Spleen (tissue), 11 donors: Measurements from ENCODE around the gene GRIN2B. TPM values are rescaled to one million over a fixed set of nuclear protein-coding genes. Genes with fewer than 3 reads are reported as not detected.

Source experiments
- DNase-seq: peaks from one replicate; pipeline ENCODE4 v3.0.0-alpha.2; 2020
- H3K27ac ChIP-seq, 8 donors: fragments of 200-600 bp; sonication (generic) in 7 of 8; 1 replicate in 4 of 8; 2 replicates in 4 of 8; pipeline versions ENCODE4 v1.5.0 to v1.8.0; 2016 to 2021; ENCODE audit warnings: inconsistent platforms in 4 of 8, mild to moderate bottlenecking in 4 of 8, moderate library complexity in 1 of 8
- H3K27me3 ChIP-seq, 7 donors: fragments of 200-600 bp; sonication (generic) in 6 of 7; replicated peaks in 1 of 7; 1 replicate in 4 of 7; 2 replicates in 3 of 7; pipeline versions ENCODE4 v1.5.0 to v1.8.0; 2016 to 2021; ENCODE audit warnings: inconsistent platforms in 3 of 7, mild to moderate bottlenecking in 1 of 7
- H3K36me3 ChIP-seq, 6 donors: fragments of 200-600 bp; sonication (generic) in 5 of 6; 1 replicate in 4 of 6; 2 replicates in 2 of 6; pipeline versions ENCODE4 v1.5.0 to v1.8.0; 2016 to 2021; ENCODE audit warnings: inconsistent platforms in 2 of 6
- H3K4me1 ChIP-seq, 6 donors: fragments of 200-600 bp; sonication (generic) in 5 of 6; 1 replicate in 3 of 6; 2 replicates in 3 of 6; pipeline versions ENCODE4 v1.5.0 to v1.8.0; 2016 to 2021; ENCODE audit warnings: inconsistent platforms in 3 of 6
- H3K4me3 ChIP-seq, 8 donors: fragments of 200-600 bp; sonication (generic) in 7 of 8; 1 replicate in 4 of 8; 2 replicates in 4 of 8; pipeline versions ENCODE4 v1.5.0 to v1.8.0; 2016 to 2021; ENCODE audit warnings: inconsistent platforms in 4 of 8, mild to moderate bottlenecking in 4 of 8, moderate library complexity in 2 of 8
- H3K9me3 ChIP-seq, 8 donors: fragments of 200-600 bp; sonication (generic) in 7 of 8; 1 replicate in 4 of 8; 2 replicates in 4 of 8; pipeline versions ENCODE4 v1.5.0 to v1.8.0; 2016 to 2021; ENCODE audit warnings: inconsistent platforms in 4 of 8
- CTCF ChIP-seq, 11 experiments: fragments of 200-600 bp in 7 of 11; fragments of 450-650 bp in 4 of 11; sonication (generic) in 4 of 11; IDR thresholded peaks in 8 of 11; conservative IDR thresholded peaks in 3 of 11; 1 replicate in 7 of 11; 2 replicates in 4 of 11; pipeline versions ENCODE4 v1.4.0 to v1.8.0; 2016 to 2021; ENCODE audit warnings: antibody characterized with exemption in 11 of 11, inconsistent platforms in 4 of 11, mild to moderate bottlenecking in 1 of 11
- POLR2A ChIP-seq, 3 donors: fragments of 450-650 bp; IDR thresholded peaks; one replicate each; pipeline ENCODE4 v1.5.1; 2017; ENCODE audit warnings: antibody characterized with exemption in 3 of 3, mild to moderate bottlenecking in 1 of 3
- POLR2AphosphoS5 ChIP-seq, 3 donors: sonication (generic); formaldehyde crosslinking; IDR thresholded peaks; one replicate each; pipeline ENCODE4 v1.5.1; 2017; ENCODE audit warnings: antibody characterized with exemption in 3 of 3
- WGBS, 5 donors: extraction: QIAGEN DNeasy Blood & Tissue Kit in 3 of 5; methylation state at CpG; one replicate each; pipeline versions ENCODE4 v1.1.5 to v1.1.7; 2013 to 2018; 5-methylcytosine and 5-hydroxymethylcytosine counted together
- intact Hi-C: fragments of 100-400 bp; cut with DNase I; formaldehyde crosslinking; loops from one replicate; pipeline ENCODE4 v1.15.0; 2023; ENCODE audit warnings: low total_unique reads
- polyA plus RNA-seq, 3 donors: library from polyadenylated mRNA; stranded (reverse); fragments of 200-250 nt; gene quantifications; one replicate each; pipeline ENCODE4 v1.2.1, GENCODE V29; 2013
- total RNA-seq, 7 donors: library from RNA; depleted of rRNA in 3 of 7; stranded (reverse); fragments of >200 nt in 3 of 7; fragmentation: NEBNext Ultra II Directional in 4 of 7; extraction: Animal tissue kit (Norgen Biotek cat#: 25700) in 4 of 7; gene quantifications; one replicate each; pipeline versions ENCODE4 v1.1.0 to v1.2.1, GENCODE V29; 2016 to 2021
- donor health status: healthy with polysubstance abuse.
- donor health status: DM: no; HTN: no; CAD: no; lungs with moderate emphysema.
- donor health status: DM: no; HTN: no; CAD: no.
- donor health status: Bipolar disorder and iron deficiency.
- donor health status: healthy.
- donor health status: DM: no; HTN: no; CAD: no.
- donor health status: DM: yes; HTN: yes; CAD: no.

The GRIN2B gene
- total and polyA plus RNA-seq, 10 donors, result under 0.01 to 1.1 (median 0.06) TPM; not detected in 1

DNA sequence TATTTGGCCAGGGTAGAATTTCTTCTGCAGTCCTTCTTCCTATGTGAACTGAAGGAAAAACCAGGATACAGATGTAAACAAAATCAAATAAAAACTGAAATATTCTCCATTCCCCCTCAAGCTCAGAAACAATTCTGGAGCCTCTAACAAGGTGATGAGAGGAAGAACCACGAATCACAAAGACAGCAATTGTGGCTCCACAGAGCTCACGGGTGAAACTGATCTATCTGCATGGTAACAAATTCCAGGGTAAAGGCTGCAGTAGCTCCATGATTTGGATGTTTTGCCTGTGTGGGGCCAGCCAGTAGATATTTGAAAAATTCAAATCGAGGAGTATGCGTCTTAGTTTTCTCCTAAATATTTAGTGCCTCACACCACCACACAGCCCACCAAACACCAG is 10.6 kb downstream of the GRIN2B start:
- H3K27me3 ChIP-seq, result peaks cover 0 to 7% (median 0%) of the 10 kb centered on the region in 7 donors
- intact Hi-C loops, result no loop called here
- no peaks in the 10 kb centered on the region for H3K9me3 ChIP-seq
- DNase-seq, result no peak
- H3K36me3 ChIP-seq, result no peaks in the 10 kb centered on the region
- no peak overlapping the region for H3K27ac ChIP-seq
- TF ChIP-seq CTCF (IDR thresholded peaks at IDR 0.05 in 8 of 11, conservative IDR thresholded peaks at IDR 0.05 in 3 of 11) (no peak), POLR2AphosphoS5 (IDR thresholded peaks at IDR 0.05) (no peak), POLR2A (IDR thresholded peaks at IDR 0.05) (no peak)
- WGBS, 5 donors, result 65 to 80% (median 68%) methylated on average over 4 of the region's 4 CpGs
- H3K4me3 ChIP-seq, result no peak overlapping the region
- H3K4me1 ChIP-seq, result no peaks in the 10 kb centered on the region

DNA sequence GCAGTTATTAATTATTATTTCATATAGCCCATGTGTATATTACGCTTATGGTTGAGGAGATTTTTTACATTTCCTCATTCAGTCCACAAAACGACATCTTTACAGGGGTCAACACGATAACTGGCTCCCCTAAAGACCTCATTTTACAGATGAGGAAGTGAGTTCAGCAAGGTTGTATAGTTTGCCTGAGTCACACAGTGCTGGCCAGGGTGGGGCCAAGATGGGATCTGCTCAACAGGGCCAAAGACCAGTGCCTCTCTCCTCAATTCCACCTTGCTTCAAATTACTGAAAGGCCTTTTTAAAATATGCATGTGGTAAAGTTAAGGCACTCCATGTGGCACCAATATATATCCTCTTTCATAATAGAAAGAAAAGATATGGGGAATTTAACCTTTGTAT is 13.1 kb downstream of the GRIN2B start:
- WGBS, 5 donors, result 65 to 84% (median 77%) methylated on average over 3 of the region's 3 CpGs
- Histone ChIP-seq H3K9me3 (no peaks in the 10 kb centered on the region), H3K4me1 (no peaks in the 10 kb centered on the region), H3K27ac (no peak overlapping the region), H3K27me3 (peaks cover 0 to 18% (median 0%) of the 10 kb centered on the region in 7 donors), H3K4me3 (no peak overlapping the region), H3K36me3 (no peaks in the 10 kb centered on the region)
- no peak for DNase-seq
- TF ChIP-seq POLR2A (IDR thresholded peaks at IDR 0.05) (no peak), CTCF (IDR thresholded peaks at IDR 0.05 in 8 of 11, conservative IDR thresholded peaks at IDR 0.05 in 3 of 11) (no peak), POLR2AphosphoS5 (IDR thresholded peaks at IDR 0.05) (no peak)
- intact Hi-C loops, result no loop called here

DNA sequence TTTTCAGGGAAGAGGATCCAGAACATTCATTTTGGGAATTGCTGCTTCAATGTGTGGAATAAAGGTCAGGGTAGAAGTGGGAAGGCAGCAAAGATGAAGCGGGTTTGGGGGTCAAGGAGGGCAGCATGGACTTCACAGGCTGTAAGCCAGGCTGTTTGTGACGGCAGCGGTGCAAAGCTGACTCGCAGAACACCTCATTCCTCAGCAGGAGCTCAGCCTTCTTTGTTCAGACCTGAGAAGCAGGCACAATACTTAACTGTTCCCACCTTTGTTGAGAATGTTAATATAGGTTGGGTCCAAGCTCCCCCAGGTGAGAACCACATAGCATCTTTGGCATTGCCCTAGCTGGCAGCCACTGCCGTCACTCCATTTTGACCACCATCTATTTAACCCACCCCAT is 16.7 kb downstream of the GRIN2B start:
- Histone ChIP-seq H3K36me3 (no peaks in the 10 kb centered on the region), H3K9me3 (no peaks in the 10 kb centered on the region), H3K4me1 (no peaks in the 10 kb centered on the region), H3K27me3 (peaks cover 0 to 39% (median 7%) of the 10 kb centered on the region in 7 donors), H3K27ac (no peak overlapping the region), H3K4me3 (no peak overlapping the region)
- intact Hi-C loops, result no loop called here
- WGBS, 5 donors, result 81 to 86% (median 85%) methylated on average over 5 of the region's 5 CpGs
- TF ChIP-seq POLR2AphosphoS5 (IDR thresholded peaks at IDR 0.05), result no peak
- no peak for TF ChIP-seq CTCF (IDR thresholded peaks at IDR 0.05 in 8 of 11, conservative IDR thresholded peaks at IDR 0.05 in 3 of 11)
- no peak for TF ChIP-seq POLR2A (IDR thresholded peaks at IDR 0.05)
- DNase-seq, result no peak

- Histone ChIP-seq H3K27ac (no peak overlapping the region), H3K27me3 (peaks cover 0 to 45% (median 7%) of the 10 kb centered on the region in 7 donors), H3K9me3 (no peaks in the 10 kb centered on the region), H3K4me3 (no peak overlapping the region), H3K36me3 (no peaks in the 10 kb centered on the region), H3K4me1 (no peaks in the 10 kb centered on the region)
- intact Hi-C loops, result no loop called here
- no peak for DNase-seq
- 67 to 81% (median 77%) methylated on average over 8 of the region's 8 CpGs for WGBS, 5 donors
- TF ChIP-seq POLR2A (IDR thresholded peaks at IDR 0.05) (no peak), CTCF (IDR thresholded peaks at IDR 0.05 in 8 of 11, conservative IDR thresholded peaks at IDR 0.05 in 3 of 11) (peak in 3 of 11 experiments; percentile 10 to 26 (median 10)), POLR2AphosphoS5 (IDR thresholded peaks at IDR 0.05) (no peak)
These were observed 18.7 kb downstream of the GRIN2B start for GRCh38 chr12:13962699-13963098.
